Gastrocnemius medialis (tissue), 4 donors: Measurements from ENCODE around the gene APOBEC2. TPM values are rescaled to one million over a fixed set of nuclear protein-coding genes. Genes with fewer than 3 reads are reported as not detected.

Experiments used
- ATAC-seq, 2 donors: fragments of 150-250 bp; one replicate each; pipeline ENCODE4 v1.9.1; 2016
- DNase-seq, 2 donors: peaks; one replicate each; pipeline ENCODE4 v3.0.0-alpha.2; 2019
- H3K27ac ChIP-seq, 4 donors: fragments of 200-600 bp; sonication (generic); 1 replicate in 1 of 4; 2 replicates in 3 of 4; pipeline ENCODE4 v1.5.1; 2016 to 2018; ENCODE audit warnings: mild to moderate bottlenecking in 2 of 4, moderate library complexity in 1 of 4
- H3K27me3 ChIP-seq, 3 donors: fragments of 200-600 bp; sonication (generic) in 2 of 3; 1 replicate in 1 of 3; 2 replicates in 2 of 3; pipeline versions ENCODE4 v1.5.1 to v1.6.0; 2016 to 2019; ENCODE audit warnings: mild to moderate bottlenecking in 1 of 3, moderate library complexity in 1 of 3
- H3K36me3 ChIP-seq, 2 donors: fragments of 200-600 bp; sonication (generic) in 1 of 2; one replicate each; pipeline ENCODE4 v1.5.1; 2017 to 2018
- H3K4me1 ChIP-seq, 2 donors: fragments of 200-600 bp; sonication (generic) in 1 of 2; one replicate each; pipeline ENCODE4 v1.5.1; 2016 to 2017; ENCODE audit warnings: mild to moderate bottlenecking in 2 of 2
- H3K4me3 ChIP-seq, 4 donors: fragments of 200-600 bp; sonication (generic) in 3 of 4; 1 replicate in 1 of 4; 2 replicates in 3 of 4; pipeline ENCODE4 v1.5.1; 2016 to 2019; ENCODE audit warnings: mild to moderate bottlenecking in 2 of 4
- H3K9me3 ChIP-seq, 3 donors: fragments of 200-600 bp; sonication (generic) in 2 of 3; 1 replicate in 1 of 3; 2 replicates in 2 of 3; pipeline ENCODE4 v1.5.1; 2016 to 2019
- CTCF ChIP-seq, 5 experiments: fragments of 450-650 bp in 3 of 5; fragments of 200-600 bp in 2 of 5; sonication (generic) in 2 of 5; IDR thresholded peaks in 4 of 5; conservative IDR thresholded peaks in 1 of 5; 1 replicate in 4 of 5; 2 replicates in 1 of 5; pipeline ENCODE4 v1.5.1; 2016 to 2019; ENCODE audit warnings: antibody characterized with exemption in 5 of 5, mild to moderate bottlenecking in 3 of 5, moderate library complexity in 3 of 5
- POLR2A ChIP-seq, 2 donors: fragments of 450-650 bp; IDR thresholded peaks; one replicate each; pipeline ENCODE4 v1.6.1; 2017; ENCODE audit warnings: antibody characterized with exemption in 2 of 2, mild to moderate bottlenecking in 2 of 2, moderate library complexity in 2 of 2
- in situ Hi-C, 4 donors: fragments of 200-750 bp; cut with MboI; loops; one replicate each; pipeline versions ENCODE4 v1.15.0 to v1.8.0; 2017; ENCODE audit warnings: low sequenced_read_pairs in 4 of 4
- intact Hi-C: fragments of 100-400 bp; cut with DNase I; formaldehyde crosslinking; loops from one replicate; pipeline ENCODE4 v1.15.1; 2023; ENCODE audit warnings: low total_unique reads
- total RNA-seq, 4 donors: library from RNA; depleted of rRNA; stranded (reverse); fragments of >200 nt; gene quantifications; one replicate each; pipeline versions ENCODE4 v1.1.0 to v1.2.3, GENCODE V29; 2016

The APOBEC2 gene
- total RNA-seq, 4 donors from 2014 or later, result 93.9 to 315 (median 106) TPM

- TF ChIP-seq POLR2A (IDR thresholded peaks at IDR 0.05), result no peak
- TF ChIP-seq CTCF (IDR thresholded peaks at IDR 0.05 in 4 of 5, conservative IDR thresholded peaks at IDR 0.05 in 1 of 5), result no peak
- no peak for DNase-seq
- Histone ChIP-seq H3K9me3 (no peaks in the 10 kb centered on the region), H3K4me3 (no peak overlapping the region), H3K27me3 (no peaks in the 10 kb centered on the region), H3K27ac (peak overlapping the region in 2 of 4 donors; percentile 14 to 51), H3K4me1 (peaks cover 11 to 20% of the 10 kb centered on the region in 2 donors), H3K36me3 (peaks cover 0 to 76% of the 10 kb centered on the region in 2 donors)
- in situ Hi-C loops (no loop called here), intact Hi-C loops (no loop called here)
- ATAC-seq, result peak in 1 of 2 donors; percentile 42
Measured at GRCh38 chr6:41098366-41098765, 45.4 kb downstream of the APOBEC2 start.

- intact Hi-C loops (no loop called here), in situ Hi-C loops (no loop called here)
- no peak for ATAC-seq
- DNase-seq, result no peak
- Histone ChIP-seq H3K36me3 (peaks cover 0 to 51% of the 10 kb centered on the region in 2 donors), H3K27me3 (no peaks in the 10 kb centered on the region), H3K27ac (no peak overlapping the region), H3K4me1 (peaks cover 11 to 20% of the 10 kb centered on the region in 2 donors), H3K9me3 (no peaks in the 10 kb centered on the region), H3K4me3 (no peak overlapping the region)
- TF ChIP-seq CTCF (IDR thresholded peaks at IDR 0.05 in 4 of 5, conservative IDR thresholded peaks at IDR 0.05 in 1 of 5), result no peak
- TF ChIP-seq POLR2A (IDR thresholded peaks at IDR 0.05), result no peak
Measured at GRCh38 chr6:41100871-41101287, 47.9 kb downstream of the APOBEC2 start.

- TF ChIP-seq CTCF (IDR thresholded peaks at IDR 0.05 in 4 of 5, conservative IDR thresholded peaks at IDR 0.05 in 1 of 5) (no peak), POLR2A (IDR thresholded peaks at IDR 0.05) (no peak)
- ATAC-seq, result no peak
- Histone ChIP-seq H3K9me3 (no peaks in the 10 kb centered on the region), H3K4me3 (no peak overlapping the region), H3K36me3 (peaks cover 0 to 22% of the 10 kb centered on the region in 2 donors), H3K27ac (no peak overlapping the region), H3K4me1 (peaks cover under 1 to 6% of the 10 kb centered on the region in 2 donors), H3K27me3 (no peaks in the 10 kb centered on the region)
- in situ Hi-C loops, result no loop called here
- DNase-seq, result no peak
- intact Hi-C loops, result no loop called here
Measured at GRCh38 chr6:41103847-41104246, 50.8 kb downstream of the APOBEC2 start.

GRCh38 chr6:41111017-41111416 lies 58.0 kb downstream of the APOBEC2 start:
- no peak overlapping the region for H3K4me3 ChIP-seq
- H3K4me1 ChIP-seq, result no peaks in the 10 kb centered on the region
- TF ChIP-seq POLR2A (IDR thresholded peaks at IDR 0.05), result no peak
- no peak for ATAC-seq
- in situ Hi-C loops, result no loop called here
- H3K9me3 ChIP-seq, result no peaks in the 10 kb centered on the region
- no peak overlapping the region for H3K27ac ChIP-seq
- no peaks in the 10 kb centered on the region for H3K36me3 ChIP-seq
- H3K27me3 ChIP-seq, result no peaks in the 10 kb centered on the region
- no peak for DNase-seq
- intact Hi-C loops, result no loop called here

Other genes starting within 250 kb of the APOBEC2 start
- gene UNC5CL, start 14.0 kb upstream of the APOBEC2 start, total RNA-seq, result under 1 TPM; 0.20 to 0.52 (median 0.29) TPM
- not detected for gene TSPO2, start 10.7 kb upstream of the APOBEC2 start, total RNA-seq
- gene OARD1, start 19.2 kb downstream of the APOBEC2 start, total RNA-seq, result 10 to 100 TPM; 14.3 to 20.2 (median 15.1) TPM
- 10 to 100 TPM in 2 of 4 donors, 1 to 10 TPM in 2; 7.2 to 11.6 (median 9.7) TPM for gene NFYA, start 19.8 kb downstream of the APOBEC2 start, total RNA-seq
- not detected for gene TREML1, start 101.1 kb downstream of the APOBEC2 start, total RNA-seq
- gene TREM2, start 109.9 kb downstream of the APOBEC2 start, total RNA-seq, result under 1 TPM in 2 of 4 donors, not detected in 2; 0.46 to 0.53 TPM
- under 1 TPM in 2 of 4 donors, not detected in 2; 0.09 to 0.10 TPM for gene TREML2, start 147.9 kb downstream of the APOBEC2 start, total RNA-seq
- not detected for gene TREML4, start 175.1 kb downstream of the APOBEC2 start, total RNA-seq
- 1 to 10 TPM in 1 of 4 donors, under 1 TPM in 1, not detected in 2; 0.95 to 2.6 TPM for gene TREM1, start 233.5 kb downstream of the APOBEC2 start, total RNA-seq